ENCODE measurements around the gene EPHA5.

- no peak for TF ChIP-seq GABPB1 (CRISPR knock-in tag; IDR thresholded peaks at IDR 0.05)
- TF ChIP-seq CEBPB (tag; IDR thresholded peaks at IDR 0.05): no peak
- no peak for TF ChIP-seq EZH2 (IDR thresholded peaks at IDR 0.05; ENCODE audit: borderline replicate concordance, low read depth, low read length)
- TF ChIP-seq UBTF (IDR thresholded peaks at IDR 0.05; ENCODE audit: borderline replicate concordance in 1 of 2, low read depth in 2 of 2, low read length in 2 of 2): no peak
- TF ChIP-seq CBX2 (IDR thresholded peaks at IDR 0.05; ENCODE audit: insufficient read depth, low read length, poor library complexity, severe bottlenecking): no peak
- no peak for TF ChIP-seq MBD2 (IDR thresholded peaks at IDR 0.05; ENCODE audit: borderline replicate concordance, low read depth)
- TF ChIP-seq FIP1L1 (IDR thresholded peaks at IDR 0.05; ENCODE audit: low read depth, low read length, poor library complexity, severe bottlenecking): no peak
- TF ChIP-seq MXI1 (IDR thresholded peaks at IDR 0.05; ENCODE audit: low read depth, low read length): no peak
- TF ChIP-seq SMARCB1 (IDR thresholded peaks at IDR 0.05; ENCODE audit: insufficient read length, low read depth): no peak
- no peak for TF ChIP-seq BMI1 (IDR thresholded peaks at IDR 0.05; ENCODE audit: low read length)
- TF ChIP-seq, protein P1, sequence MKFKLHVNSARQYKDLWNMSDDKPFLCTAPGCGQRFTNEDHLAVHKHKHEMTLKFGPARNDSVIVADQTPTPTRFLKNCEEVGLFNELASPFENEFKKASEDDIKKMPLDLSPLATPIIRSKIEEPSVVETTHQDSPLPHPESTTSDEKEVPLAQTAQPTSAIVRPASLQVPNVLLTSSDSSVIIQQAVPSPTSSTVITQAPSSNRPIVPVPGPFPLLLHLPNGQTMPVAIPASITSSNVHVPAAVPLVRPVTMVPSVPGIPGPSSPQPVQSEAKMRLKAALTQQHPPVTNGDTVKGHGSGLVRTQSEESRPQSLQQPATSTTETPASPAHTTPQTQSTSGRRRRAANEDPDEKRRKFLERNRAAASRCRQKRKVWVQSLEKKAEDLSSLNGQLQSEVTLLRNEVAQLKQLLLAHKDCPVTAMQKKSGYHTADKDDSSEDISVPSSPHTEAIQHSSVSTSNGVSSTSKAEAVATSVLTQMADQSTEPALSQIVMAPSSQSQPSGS (CRISPR knock-in tag; IDR thresholded peaks at IDR 0.05): no peak
- TF ChIP-seq, protein P2, sequence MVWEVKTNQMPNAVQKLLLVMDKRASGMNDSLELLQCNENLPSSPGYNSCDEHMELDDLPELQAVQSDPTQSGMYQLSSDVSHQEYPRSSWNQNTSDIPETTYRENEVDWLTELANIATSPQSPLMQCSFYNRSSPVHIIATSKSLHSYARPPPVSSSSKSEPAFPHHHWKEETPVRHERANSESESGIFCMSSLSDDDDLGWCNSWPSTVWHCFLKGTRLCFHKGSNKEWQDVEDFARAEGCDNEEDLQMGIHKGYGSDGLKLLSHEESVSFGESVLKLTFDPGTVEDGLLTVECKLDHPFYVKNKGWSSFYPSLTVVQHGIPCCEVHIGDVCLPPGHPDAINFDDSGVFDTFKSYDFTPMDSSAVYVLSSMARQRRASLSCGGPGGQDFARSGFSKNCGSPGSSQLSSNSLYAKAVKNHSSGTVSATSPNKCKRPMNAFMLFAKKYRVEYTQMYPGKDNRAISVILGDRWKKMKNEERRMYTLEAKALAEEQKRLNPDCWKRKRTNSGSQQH (CRISPR knock-in tag; IDR thresholded peaks at IDR 0.05): no peak
- TF ChIP-seq ETV6 (IDR thresholded peaks at IDR 0.05; ENCODE audit: borderline replicate concordance in 1 of 2, low read depth in 2 of 2, low read length in 1 of 2): no peak
- TF ChIP-seq ETV6 (CRISPR knock-in tag; IDR thresholded peaks at IDR 0.05; ENCODE audit: borderline replicate concordance): no peak
- no peak for TF ChIP-seq CTCF (IDR thresholded peaks at IDR 0.05 in 2 of 3, conservative IDR thresholded peaks at IDR 0.05 in 1 of 3; ENCODE audit: insufficient read depth in 2 of 3, low read depth in 1 of 3, low read length in 3 of 3)
Measured at GRCh38 chr4:65450899-65451298, 219.4 kb downstream of the EPHA5 start.

All from K562 (cell line).